Measurements from ENCODE around the gene ARAP2. TPM values are rescaled to one million over a fixed set of nuclear protein-coding genes. Genes with fewer than 3 reads are reported as not detected.

ARAP2 gene
- total RNA-seq, 3 donors from 2014 or later (not counting 1 experiment from before 2014, with no cell fraction given), result 199 to 295 (median 270) TPM

GRCh38 chr4:36130641-36131040 lies 113.7 kb downstream of the ARAP2 start:
- Mint-ChIP-seq H3K4me3 (no peak overlapping the region), H3K27ac (peak overlapping the region; percentile 3 to 36), H3K4me1 (peaks cover 13 to 14% of the 10 kb centered on the region in 2 donors), H3K9me3 (no peaks in the 10 kb centered on the region), H3K36me3 (no peaks in the 10 kb centered on the region), H3K27me3 (ENCODE audit: low read depth in 2 of 2) (no peaks in the 10 kb centered on the region)
- DNase-seq (no peak), ATAC-seq (no peak)
- H3K4me3 ChIP-seq (ENCODE audit: low read length), result no peak overlapping the region
- no peaks in the 10 kb centered on the region for H3K27me3 ChIP-seq (ENCODE audit: control insufficient read depth, insufficient read depth, low read length)
- H3K27ac ChIP-seq (ENCODE audit: low read length), result no peak overlapping the region
- H3K4me1 ChIP-seq (ENCODE audit: control insufficient read depth, insufficient read depth, low read length), result no peaks in the 10 kb centered on the region
- 100% methylated on average over 3 of the region's 3 CpGs for WGBS (ENCODE audit: insufficient coverage)
- intact Hi-C loops (cut with micrococcal nuclease), result no loop called here
- H3K9me3 ChIP-seq (ENCODE audit: control insufficient read depth, insufficient read depth, low read length), result no peaks in the 10 kb centered on the region
- H3K36me3 ChIP-seq (ENCODE audit: control insufficient read depth, insufficient read depth, low read length), result peaks cover 64% of the 10 kb centered on the region
- TF ChIP-seq CTCF (IDR thresholded peaks at IDR 0.05), result no peak

GRCh38 chr4:36128689-36129088 lies 115.6 kb downstream of the ARAP2 start:
- H3K9me3 Mint-ChIP-seq, result no peaks in the 10 kb centered on the region
- Histone ChIP-seq H3K27ac (ENCODE audit: low read length) (no peak overlapping the region), H3K9me3 (ENCODE audit: control insufficient read depth, insufficient read depth, low read length) (no peaks in the 10 kb centered on the region), H3K4me3 (ENCODE audit: low read length) (no peak overlapping the region), H3K4me1 (ENCODE audit: control insufficient read depth, insufficient read depth, low read length) (no peaks in the 10 kb centered on the region), H3K36me3 (ENCODE audit: control insufficient read depth, insufficient read depth, low read length) (peaks cover 79% of the 10 kb centered on the region), H3K27me3 (ENCODE audit: control insufficient read depth, insufficient read depth, low read length) (no peaks in the 10 kb centered on the region)
- ATAC-seq, result no peak
- intact Hi-C loops (cut with micrococcal nuclease), result no loop called here
- peak overlapping the region; percentile 3 to 36 for H3K27ac Mint-ChIP-seq
- H3K4me1 Mint-ChIP-seq, result peaks cover 13 to 16% of the 10 kb centered on the region in 2 donors
- no peak for DNase-seq
- WGBS (ENCODE audit: insufficient coverage), result 89% methylated on average over 2 of the region's 2 CpGs
- no peak for TF ChIP-seq CTCF (IDR thresholded peaks at IDR 0.05)
- no peak overlapping the region for H3K4me3 Mint-ChIP-seq
- H3K27me3 Mint-ChIP-seq (ENCODE audit: low read depth in 2 of 2), result no peaks in the 10 kb centered on the region
- no peaks in the 10 kb centered on the region for H3K36me3 Mint-ChIP-seq

- H3K27ac ChIP-seq (ENCODE audit: low read length), result no peak overlapping the region
- Mint-ChIP-seq H3K4me3 (no peak overlapping the region), H3K36me3 (peaks cover 20% of the 10 kb centered on the region), H3K27me3 (ENCODE audit: low read depth in 2 of 2) (no peaks in the 10 kb centered on the region), H3K4me1 (peaks cover under 1 to 15% of the 10 kb centered on the region in 2 donors), H3K9me3 (no peaks in the 10 kb centered on the region), H3K27ac (peak overlapping the region; percentile 1 to 19)
- ATAC-seq, result no peak
- TF ChIP-seq CTCF (IDR thresholded peaks at IDR 0.05), result no peak
- no CpG with 5 or more reads among the region's 1 CpG for WGBS (ENCODE audit: insufficient coverage)
- DNase-seq, result no peak
- H3K9me3 ChIP-seq (ENCODE audit: control insufficient read depth, insufficient read depth, low read length), result no peaks in the 10 kb centered on the region
- H3K4me1 ChIP-seq (ENCODE audit: control insufficient read depth, insufficient read depth, low read length), result no peaks in the 10 kb centered on the region
- intact Hi-C loops (cut with micrococcal nuclease), result no loop called here
- no peak overlapping the region for H3K4me3 ChIP-seq (ENCODE audit: low read length)
- peaks cover 88% of the 10 kb centered on the region for H3K36me3 ChIP-seq (ENCODE audit: control insufficient read depth, insufficient read depth, low read length)
- H3K27me3 ChIP-seq (ENCODE audit: control insufficient read depth, insufficient read depth, low read length), result no peaks in the 10 kb centered on the region
These were observed 120.4 kb downstream of the ARAP2 start for GRCh38 chr4:36123906-36124305.

GRCh38 chr4:36115312-36115711 lies 129.0 kb downstream of the ARAP2 start:
- DNase-seq (no peak), ATAC-seq (no peak)
- Mint-ChIP-seq H3K27ac (peak overlapping the region in 1 of 2 donors; percentile 18), H3K9me3 (no peaks in the 10 kb centered on the region), H3K36me3 (peaks cover 24% of the 10 kb centered on the region), H3K4me3 (no peak overlapping the region), H3K27me3 (ENCODE audit: low read depth in 2 of 2) (no peaks in the 10 kb centered on the region), H3K4me1 (peaks cover 23 to 29% of the 10 kb centered on the region in 2 donors)
- no peak overlapping the region for H3K27ac ChIP-seq (ENCODE audit: low read length)
- intact Hi-C loops (cut with micrococcal nuclease), result no loop called here
- peaks cover 73% of the 10 kb centered on the region for H3K36me3 ChIP-seq (ENCODE audit: control insufficient read depth, insufficient read depth, low read length)
- no peaks in the 10 kb centered on the region for H3K9me3 ChIP-seq (ENCODE audit: control insufficient read depth, insufficient read depth, low read length)
- TF ChIP-seq CTCF (IDR thresholded peaks at IDR 0.05), result no peak
- H3K4me1 ChIP-seq (ENCODE audit: control insufficient read depth, insufficient read depth, low read length), result no peaks in the 10 kb centered on the region
- no peak overlapping the region for H3K4me3 ChIP-seq (ENCODE audit: low read length)
- whole genome bisulfite sequencing (ENCODE audit: insufficient coverage), result 6% methylated on average over 2 of the region's 3 CpGs
- no peaks in the 10 kb centered on the region for H3K27me3 ChIP-seq (ENCODE audit: control insufficient read depth, insufficient read depth, low read length)

Measured in natural killer cell (primary cell).